ENCODE data around the gene ZNF518B.
A peak's percentile ranks its signal among the peaks of the same experiment; 100 is the strongest.

ZNF518B gene

DNA sequence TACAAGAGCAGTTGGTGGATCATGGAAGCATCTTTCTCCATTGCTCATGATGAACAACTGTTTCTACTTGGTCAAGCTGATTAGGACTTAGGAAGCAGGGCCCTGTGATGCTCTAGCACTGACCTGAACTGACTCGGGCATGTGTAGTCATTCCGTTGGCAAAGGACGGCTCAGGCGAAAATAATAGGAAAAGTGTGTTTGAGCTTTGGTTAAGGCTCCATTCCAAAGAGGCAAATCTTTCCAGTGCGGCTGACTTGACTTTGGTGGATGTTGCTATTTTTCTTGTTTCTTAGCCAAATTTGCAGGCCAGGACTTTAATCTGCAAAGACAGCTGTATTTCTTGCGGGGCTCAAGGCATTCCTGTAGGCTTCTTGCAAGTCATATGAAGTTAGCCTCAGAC lies 39.5 kb downstream of the ZNF518B start:
- TF ChIP-seq CTCF (conservative IDR thresholded peaks at IDR 0.05; ENCODE audit: low read depth, low read length), result no peak

GRCh38 chr4:10416441-10416840 lies 40.8 kb downstream of the ZNF518B start:
- TF ChIP-seq CTCF (conservative IDR thresholded peaks at IDR 0.05; ENCODE audit: low read depth, low read length), result no peak
- no peak for DNase-seq (ENCODE audit: low read depth)
- no peak overlapping the region for H3K4me3 ChIP-seq (ENCODE audit: low read depth, low read length)

More for the DNA sequence above, 39.5 kb downstream of the ZNF518B start:
- no peak overlapping the region for H3K4me3 ChIP-seq (ENCODE audit: low read depth, low read length)
- DNase-seq (ENCODE audit: low read depth), result no peak

DNA sequence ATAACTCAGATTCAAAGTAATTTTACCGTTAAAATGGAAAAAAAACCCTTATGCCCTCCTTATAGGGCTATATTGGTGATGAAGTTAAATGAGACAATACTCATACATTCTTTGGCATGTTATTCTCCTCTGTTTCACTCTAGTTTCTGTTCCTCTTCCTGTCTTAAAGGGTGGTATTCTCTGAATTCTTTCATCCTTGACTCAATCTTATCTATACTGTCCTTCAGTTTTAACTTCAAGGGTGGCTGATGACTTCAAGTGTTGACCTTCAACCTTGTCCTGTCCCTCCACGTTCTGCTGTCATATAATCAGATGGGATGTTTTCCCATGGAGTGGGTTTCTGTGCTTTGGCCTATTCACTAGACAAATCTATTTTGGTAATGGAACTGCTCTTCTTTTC lies 44.0 kb downstream of the ZNF518B start:
- TF ChIP-seq CTCF (conservative IDR thresholded peaks at IDR 0.05; ENCODE audit: low read depth, low read length), result no peak
- H3K4me3 ChIP-seq (ENCODE audit: low read depth, low read length), result no peak overlapping the region

GRCh38 chr4:10405672-10406071 lies 51.6 kb downstream of the ZNF518B start:
- TF ChIP-seq CTCF (conservative IDR thresholded peaks at IDR 0.05; ENCODE audit: low read depth, low read length), result no peak
- no peak for DNase-seq (ENCODE audit: low read depth)

More for the DNA sequence above, 44.0 kb downstream of the ZNF518B start:
- DNase-seq (ENCODE audit: low read depth), result no peak

GRCh38 chr4:10403633-10404445 lies 53.4 kb downstream of the ZNF518B start:
- TF ChIP-seq CTCF (conservative IDR thresholded peaks at IDR 0.05; ENCODE audit: low read depth, low read length), result peak; percentile 64
- H3K4me3 ChIP-seq (ENCODE audit: low read depth, low read length), result no peak overlapping the region
- DNase-seq (ENCODE audit: low read depth), result peak; percentile 71

More at GRCh38 chr4:10405672-10406071, 51.6 kb downstream of the ZNF518B start:
- no peak overlapping the region for H3K4me3 ChIP-seq (ENCODE audit: low read depth, low read length)

GRCh38 chr4:10395971-10396580 lies 61.1 kb downstream of the ZNF518B start:
- TF ChIP-seq CTCF (conservative IDR thresholded peaks at IDR 0.05; ENCODE audit: low read depth, low read length), result no peak
- no peak for DNase-seq (ENCODE audit: low read depth)
- H3K4me3 ChIP-seq (ENCODE audit: low read depth, low read length), result no peak overlapping the region
